HG02973 (cell line): ENCODE measurements around the gene PPP1R9A.

Experiments used
- ATAC-seq: cut with Tn5 transposase; IDR thresholded peaks from one replicate; pipeline ENCODE4 v1.9.1; 2021; ENCODE audit warnings: moderate library complexity; ENCODE audit not compliant: unreplicated experiment

Gene PPP1R9A

DNA sequence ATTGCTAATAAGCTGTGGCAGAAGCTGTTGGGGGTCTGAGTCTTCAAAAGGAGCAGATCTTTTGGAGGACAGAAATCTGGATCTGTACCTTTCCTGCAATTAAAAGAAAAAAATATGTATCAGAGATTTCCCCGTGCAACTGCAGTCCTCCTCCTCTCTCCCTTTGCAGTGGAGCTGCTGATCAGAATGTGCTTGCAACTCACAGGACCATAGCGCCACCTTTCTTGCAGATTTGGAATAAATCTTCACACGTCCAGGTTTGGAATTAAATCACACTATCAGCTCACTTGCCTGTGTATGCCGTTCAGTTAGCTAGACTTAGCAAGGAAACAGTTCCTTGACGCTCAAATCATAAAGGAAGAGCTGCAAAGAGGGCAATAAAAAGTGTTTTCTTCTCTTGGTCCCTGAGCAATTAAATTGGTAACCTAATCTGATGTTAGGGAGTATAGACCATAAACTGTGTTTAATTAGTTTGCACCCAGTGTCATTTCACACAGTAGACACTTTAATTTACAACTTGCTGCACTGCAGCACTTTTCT is 339.5 kb downstream of the PPP1R9A start:
- ATAC-seq = no peak

DNA sequence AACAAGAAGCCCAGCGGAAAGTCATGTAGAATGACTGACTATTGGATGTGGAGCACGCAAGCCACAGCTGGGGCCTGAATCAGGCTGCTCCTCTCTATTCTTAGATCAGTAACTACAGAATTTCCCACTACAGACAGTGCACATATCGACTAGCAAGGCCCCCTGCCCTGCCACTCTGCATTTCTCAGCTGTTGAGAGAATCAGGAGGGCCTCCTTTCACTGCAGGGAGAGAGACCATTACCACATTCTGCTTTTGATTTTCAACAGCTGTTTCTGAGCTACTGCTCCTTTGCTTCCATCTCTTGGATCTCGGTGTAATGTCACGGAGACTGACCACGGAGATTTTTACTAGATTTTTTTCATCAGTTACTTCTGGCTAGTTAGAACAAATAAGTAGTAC is 343.2 kb downstream of the PPP1R9A start:
- ATAC-seq = no peak

DNA sequence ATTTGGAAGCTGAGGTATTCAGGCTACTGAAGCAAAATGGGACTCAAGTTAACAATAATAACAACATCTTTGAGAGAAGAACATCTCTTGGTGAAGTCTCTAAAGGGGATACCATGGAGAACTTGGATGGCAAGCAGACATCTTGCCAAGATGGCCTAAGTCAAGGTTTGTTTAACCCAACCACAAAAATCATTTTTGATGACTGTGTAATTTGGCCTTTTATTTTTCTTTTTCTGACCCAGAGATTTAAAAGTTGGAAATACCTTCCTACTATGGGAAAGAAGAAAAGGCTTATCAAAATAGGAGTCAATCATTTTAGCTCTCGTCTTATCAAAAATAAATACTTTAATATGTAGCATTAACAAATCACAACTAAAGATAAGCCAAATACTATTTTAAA is 344.6 kb downstream of the PPP1R9A start:
- no peak for ATAC-seq

DNA sequence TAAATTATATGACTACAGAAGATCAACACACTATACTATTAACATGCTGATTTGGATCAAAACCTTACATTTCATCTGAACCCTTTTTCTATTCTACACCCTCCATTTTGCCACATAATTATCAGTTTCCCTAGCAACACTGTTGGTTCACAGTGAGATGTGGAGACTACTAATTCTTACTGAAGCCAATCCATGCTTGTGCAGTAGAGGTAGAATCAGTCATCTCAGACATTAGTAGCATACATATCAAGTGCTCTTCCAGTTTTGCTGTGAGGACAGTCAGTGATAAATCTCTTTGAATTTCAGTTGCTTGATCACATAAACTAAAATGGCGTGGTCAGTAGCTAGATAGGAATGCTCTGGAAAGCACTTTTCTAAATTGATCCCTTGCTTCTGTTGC is 346.6 kb downstream of the PPP1R9A start:
- ATAC-seq = no peak

DNA sequence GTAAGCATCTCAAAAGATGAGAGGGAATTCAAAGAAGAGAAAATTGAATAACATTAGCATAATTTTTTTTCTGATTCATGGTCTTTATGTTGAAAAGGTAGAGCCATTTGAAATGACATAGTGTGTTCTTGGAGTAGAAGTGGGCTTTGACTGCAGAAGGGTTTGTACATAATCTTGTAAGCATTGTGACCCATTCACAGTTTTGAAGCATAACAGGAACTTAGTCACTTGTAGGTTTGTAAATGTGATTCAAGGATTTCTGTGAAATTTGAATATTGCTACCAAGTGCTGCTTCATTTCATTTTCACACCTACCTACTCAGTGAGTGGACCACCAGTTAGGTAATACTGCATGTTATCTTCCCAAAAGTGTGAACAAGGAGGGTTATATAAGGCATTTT is 348.3 kb downstream of the PPP1R9A start:
- ATAC-seq = no peak

DNA sequence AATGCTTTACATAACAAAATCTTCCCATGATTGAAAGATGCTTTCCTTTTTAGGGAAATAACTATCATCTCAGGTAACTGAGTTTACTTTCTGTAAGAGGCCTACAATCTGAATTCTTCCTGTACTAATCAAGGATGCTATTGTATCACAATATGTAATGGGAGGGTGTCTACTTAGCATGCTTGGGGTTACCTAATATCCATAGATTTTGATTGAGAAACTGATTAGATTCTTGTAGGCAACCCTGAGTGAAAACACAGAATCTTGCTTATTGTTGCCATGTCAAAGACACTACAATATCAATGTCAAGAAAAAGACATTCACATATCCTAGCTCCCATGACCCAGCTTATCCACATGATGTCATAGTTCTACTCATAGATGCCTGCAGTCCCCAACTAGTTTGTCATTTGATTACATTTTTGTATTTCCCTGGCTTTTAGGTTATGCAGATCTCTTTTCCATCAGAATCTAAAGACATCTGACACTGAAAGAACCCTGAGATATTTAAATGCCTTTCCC is 354.6 kb downstream of the PPP1R9A start:
- no peak for ATAC-seq

DNA sequence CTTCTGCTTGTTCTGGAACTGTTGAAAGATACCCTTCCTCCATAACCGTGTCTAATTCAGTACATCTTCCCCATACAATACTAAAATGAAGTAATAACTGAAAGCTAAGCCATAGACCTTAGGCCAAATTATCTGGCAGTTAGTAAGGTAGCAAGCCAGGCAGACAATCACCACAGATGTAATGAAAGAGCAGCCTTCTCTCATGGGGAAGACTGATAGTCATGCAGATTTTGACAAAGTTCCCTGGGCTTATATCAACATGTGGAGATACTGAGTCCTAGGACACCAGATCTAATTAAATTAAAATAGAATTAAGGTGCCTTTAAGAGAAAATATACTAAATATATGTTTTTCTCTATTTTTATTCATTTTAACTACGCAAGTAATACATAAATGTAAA is 355.5 kb downstream of the PPP1R9A start:
- ATAC-seq = no peak

DNA sequence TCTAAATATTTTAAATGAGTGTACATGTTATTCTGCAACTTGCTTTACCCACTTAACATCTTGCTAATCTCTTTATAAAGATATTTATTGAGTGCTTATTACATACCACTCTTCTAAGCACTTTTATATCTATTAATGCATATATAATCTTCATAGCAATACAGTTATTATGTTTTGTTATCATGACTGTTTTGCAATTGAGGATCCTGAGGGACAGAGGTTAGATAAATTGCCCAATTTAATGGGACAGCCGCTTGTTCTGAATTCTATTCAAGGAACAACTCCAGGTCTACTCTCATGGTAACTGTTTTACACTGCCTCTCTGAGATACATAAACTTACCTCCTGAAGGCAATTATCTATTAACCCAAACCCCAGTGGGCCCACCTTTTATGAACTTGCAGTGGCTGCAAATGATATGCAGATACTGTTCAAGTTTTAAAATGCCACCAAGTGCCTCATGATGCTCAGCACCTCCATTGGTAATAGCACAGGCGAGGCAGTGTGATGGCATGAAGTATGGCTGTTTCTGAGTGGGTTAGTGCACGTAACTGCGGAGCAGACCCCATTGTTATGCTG is 356.5 kb downstream of the PPP1R9A start:
- no peak for ATAC-seq

DNA sequence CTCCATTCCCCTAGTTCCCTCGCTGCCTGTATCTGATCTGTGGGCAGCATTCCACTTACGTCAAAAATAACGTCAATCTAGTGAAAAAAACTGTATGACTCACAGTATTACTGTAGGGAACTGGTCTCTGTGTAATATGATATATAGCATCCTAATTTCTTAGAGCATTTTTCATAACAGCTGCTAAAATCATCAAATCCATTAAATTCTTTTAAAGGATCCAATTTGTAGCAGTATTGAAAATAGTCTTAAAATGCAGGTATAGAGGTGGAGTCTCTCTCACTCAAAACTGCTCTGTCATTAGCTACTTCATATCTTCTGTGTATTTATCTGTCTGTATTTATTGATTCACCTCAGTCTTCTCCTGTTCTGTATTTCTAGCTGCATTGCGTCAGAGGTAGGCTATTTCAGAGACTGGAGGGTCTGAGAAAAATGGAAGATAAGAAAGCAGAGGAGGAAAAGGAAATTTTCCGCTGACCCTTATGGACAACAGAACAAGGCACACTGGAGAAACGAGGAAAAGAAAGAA is 357.0 kb downstream of the PPP1R9A start:
- ATAC-seq = no peak

DNA sequence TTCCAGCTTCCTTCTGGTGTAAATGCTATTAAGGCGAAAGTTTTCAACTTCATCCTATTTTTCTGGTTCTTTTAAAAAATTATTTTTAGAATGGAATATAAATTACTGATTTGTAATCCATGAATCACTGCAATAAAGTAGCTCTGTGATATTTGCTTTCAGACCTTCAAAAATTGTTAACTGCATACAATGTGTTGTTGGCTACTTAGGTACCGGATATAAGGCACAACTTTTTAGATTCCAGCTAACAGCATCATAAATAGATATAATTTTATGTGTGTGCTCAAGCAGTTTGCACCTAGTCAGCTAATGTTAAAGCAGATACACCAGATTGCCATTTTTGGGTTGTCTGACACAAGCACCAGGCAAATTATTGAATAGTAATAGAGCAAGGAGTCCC is 358.2 kb downstream of the PPP1R9A start:
- ATAC-seq = no peak

DNA sequence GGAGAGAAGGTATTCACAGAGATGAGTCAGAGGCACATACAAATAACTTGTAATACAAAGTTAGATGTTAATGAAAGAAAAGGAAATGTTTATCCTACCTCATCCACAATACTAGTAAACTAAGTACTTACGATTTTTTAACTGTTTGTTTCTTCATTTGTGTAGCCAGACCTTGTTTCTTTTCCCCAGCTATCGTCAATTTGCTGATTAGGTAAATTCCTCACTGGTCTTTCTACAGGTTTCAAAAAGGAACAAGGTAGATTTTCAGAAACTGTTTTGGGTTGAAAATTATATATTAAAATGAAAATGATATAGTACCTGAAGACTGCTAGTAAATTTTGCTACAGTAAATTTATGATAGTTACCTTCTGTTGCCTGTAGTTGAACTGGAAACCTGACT is 360.4 kb downstream of the PPP1R9A start:
- no peak for ATAC-seq

DNA sequence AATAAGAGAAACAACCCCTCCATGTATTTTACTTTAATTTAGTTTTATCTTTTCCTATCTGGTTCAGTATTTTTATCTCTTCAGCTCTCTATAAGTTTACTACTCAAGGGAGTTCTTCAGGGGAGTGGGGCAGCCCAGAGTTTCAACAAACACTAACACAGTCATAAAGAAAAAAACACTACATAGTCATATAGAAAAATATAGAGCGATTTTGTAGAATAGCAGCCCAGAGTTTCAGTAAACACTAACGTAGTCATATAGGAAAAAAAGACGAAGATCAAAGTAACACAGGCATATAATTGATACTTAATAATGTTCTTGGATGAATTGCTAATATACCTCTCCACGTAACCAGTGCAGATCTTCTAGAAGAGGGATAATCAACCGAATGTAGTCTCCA is 362.2 kb downstream of the PPP1R9A start:
- ATAC-seq = no peak

DNA sequence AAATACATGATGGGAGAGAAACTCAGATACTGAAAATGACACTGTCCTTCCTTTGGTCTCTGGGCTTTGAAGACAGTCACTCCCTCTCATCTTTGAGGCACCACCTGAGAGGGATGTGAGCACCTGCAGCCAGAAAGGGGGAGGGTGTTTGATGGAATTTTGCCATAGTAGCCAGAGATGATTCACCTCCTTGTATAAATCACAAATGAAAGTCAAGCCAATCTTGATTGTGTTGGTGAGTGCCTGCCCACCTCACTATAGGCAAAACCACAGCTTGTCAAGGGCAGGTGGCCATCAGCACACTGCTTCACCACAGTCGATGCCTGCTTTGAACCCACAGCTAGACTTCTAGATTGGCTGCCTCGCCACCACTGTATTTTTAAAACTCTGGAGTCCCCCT is 368.7 kb downstream of the PPP1R9A start:
- ATAC-seq = no peak

DNA sequence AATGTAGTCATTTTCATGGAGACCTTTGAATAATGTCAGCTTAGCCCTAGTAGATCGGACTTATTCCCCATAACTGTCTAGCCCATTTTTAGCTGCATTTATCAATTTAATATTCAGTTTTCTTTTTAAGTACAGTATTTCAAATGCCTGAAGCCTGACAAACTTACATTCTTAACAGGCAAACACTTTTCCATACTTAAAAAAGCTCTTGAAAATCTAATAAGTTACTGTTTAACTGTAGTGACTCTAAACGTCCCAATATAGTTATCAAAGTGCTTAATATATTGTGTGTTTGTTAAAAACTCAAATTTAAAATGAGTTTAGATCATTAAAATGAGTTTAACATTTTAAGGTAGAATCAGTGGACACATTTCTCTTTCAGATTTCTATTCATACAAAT is 372.0 kb downstream of the PPP1R9A start:
- ATAC-seq = no peak

DNA sequence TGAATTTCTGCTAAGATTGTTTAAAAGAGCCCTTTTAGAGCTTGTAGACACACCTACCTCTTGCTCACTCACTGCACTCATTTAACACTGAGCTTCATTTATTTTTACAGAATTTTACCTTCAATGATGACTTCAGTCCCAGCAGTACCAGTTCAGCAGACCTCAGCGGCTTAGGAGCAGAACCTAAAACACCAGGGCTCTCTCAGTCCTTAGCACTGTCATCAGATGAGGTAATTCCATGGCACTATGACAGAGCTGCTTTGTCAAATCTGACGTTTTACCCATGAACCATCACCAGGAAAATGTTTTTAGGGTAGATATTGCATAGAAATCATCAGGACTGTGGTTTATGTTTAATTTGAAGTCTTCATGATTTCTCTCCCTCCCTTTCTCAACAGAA is 378.7 kb downstream of the PPP1R9A start:
- ATAC-seq = no peak

DNA sequence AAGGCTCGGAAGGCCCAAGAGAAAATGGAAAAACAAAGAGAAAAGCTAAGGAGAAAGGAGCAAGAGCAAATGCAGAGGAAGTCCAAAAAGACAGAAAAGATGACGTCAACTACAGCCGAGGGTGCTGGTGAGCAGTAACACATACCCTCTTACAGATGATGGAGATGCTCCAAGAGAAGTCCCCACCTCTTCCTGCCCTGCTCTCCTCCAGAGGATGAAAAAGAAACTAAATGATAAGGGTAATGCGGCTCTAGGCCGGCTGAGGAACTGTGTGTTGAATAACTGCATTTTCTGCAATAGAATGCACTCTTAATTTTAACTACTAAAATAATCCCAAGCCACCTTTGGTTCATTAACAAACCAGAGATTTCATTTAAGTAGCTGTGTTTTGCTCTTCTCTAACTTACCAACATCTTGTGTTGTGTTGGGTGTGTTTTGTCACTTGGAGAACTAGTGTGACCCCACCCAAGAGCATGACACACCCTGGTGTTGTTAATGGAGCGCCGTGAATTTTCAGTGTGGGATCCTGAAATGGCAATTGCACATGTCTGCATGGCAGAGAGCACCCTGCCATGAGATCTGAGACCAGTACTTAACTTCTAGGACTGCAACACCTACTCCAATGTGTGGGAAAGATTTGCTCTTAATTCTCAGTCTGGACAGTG is 382.9 kb downstream of the PPP1R9A start:
- ATAC-seq = no peak

DNA sequence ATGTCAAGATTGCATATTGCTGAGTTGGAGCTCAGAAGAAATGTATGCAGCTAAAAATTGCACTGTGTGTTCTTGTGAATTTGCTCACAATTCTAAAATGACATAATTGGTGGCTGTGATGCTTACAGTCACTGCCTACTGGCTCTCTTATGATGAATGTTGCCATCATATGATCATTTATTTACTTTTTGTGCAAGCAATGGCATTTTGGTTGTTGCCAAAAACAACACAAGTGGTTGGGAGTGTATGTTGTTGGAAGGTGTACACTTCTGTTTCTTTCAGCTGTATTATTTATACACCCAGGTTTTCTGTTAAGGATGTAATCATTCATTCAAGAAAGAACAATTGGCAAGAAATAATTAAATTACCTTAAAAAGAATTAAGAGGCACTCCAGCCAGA is 388.0 kb downstream of the PPP1R9A start:
- ATAC-seq = no peak

DNA sequence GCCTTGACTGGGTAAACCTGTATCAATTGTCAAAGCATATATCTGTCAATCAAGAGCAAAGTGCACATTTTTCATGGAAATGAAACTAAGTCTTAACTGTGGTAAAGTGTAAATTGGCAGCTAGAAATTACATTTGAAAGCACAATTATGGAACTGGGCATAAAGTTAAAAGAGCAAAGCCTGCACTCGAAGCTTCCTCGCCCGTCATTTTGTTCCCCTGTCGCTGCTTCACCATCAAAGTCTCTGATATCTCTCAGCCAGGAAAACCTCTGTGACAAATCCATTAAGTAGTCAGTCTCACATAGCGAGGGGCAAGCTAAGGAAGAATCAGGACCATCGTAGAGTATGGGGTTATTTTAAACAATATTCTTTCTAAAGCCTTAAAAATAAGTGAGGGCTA is 389.1 kb downstream of the PPP1R9A start:
- no peak for ATAC-seq

DNA sequence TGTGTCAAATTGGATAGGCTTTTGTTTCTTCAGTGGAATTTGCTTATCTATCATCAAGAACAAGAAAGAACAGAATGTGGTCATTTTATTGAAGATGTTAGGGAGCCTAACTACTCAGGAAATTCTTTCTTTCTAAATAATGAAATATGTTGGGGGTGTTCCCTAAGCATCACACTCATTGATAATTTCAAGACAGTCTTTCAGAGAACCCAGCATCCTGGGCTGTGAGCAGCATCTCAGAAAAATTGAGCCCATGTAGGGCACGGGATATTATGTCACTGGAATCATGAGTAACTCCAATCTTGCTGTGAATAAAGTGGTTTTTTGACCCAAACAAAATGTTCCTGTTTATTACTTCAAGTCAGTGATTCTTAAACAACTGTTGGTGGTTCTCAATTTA is 389.6 kb downstream of the PPP1R9A start:
- no peak for ATAC-seq

DNA sequence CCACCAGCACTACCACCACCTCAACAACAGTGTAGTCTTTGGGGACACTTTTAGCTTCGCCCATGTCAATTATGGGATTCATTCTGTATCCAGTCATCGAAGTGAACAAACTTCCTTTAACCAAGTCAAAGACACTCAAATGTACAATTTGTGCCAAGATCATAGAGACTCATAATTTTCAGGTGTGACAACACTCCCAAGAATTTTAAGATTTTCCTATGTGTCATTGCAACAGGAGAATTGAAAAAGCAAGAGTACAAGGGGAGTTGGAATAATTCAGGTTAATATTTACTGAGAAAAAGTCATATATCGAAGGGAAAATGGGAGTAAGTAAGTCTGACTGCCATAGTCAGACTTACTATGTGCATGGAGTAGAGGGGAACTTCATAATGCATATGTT is 390.7 kb downstream of the PPP1R9A start:
- ATAC-seq = no peak

DNA sequence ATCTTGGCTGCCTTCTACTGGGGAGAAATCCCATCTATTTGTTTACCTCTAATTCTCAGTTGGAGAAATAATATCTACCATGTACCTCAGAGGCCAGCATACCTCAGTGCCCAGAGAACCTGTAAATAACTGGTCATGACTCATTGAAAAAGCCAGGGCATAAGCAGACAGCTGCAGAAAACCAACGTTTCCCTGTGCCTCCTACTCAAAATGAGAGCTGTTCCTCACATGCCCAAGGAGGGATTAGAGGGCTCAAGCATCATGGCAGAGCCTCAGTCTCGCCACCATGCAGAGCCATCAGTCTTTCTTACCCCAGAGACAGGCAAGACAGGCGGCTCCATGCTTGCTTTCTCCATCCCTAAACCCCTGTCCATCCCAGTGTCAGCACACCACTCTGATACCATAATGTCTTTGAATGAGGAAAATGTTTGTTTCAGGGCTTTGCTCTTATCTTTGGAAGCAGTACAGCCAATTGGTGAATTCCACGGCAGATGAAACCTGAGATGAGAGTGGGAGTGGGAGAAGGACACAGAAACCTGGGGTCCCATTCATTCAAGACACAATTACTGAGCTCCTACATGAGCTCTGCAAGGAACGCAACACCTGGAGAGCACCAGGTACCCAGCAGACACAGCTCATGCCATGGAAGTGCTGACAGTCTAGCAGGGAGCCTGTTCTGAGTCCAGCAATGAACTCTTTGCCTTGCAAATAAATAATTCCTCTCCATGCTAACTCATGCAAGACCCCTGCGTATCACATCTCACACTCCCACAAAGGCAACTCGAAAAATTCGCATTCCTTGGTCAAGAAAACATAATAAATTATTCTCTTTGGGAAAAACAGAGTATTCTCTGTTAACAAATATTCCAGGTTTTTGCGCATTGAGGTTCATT is 395.9 kb downstream of the PPP1R9A start:
- ATAC-seq = no peak
